T follicular helper cell (primary cell): ENCODE results near the gene CLASP1.

ENCODE experiments used
- DNase-seq: peaks from one replicate; pipeline ENCODE4 v3.0.0-alpha.2; 2020; ENCODE audit warnings: low read depth

Gene CLASP1

DNA sequence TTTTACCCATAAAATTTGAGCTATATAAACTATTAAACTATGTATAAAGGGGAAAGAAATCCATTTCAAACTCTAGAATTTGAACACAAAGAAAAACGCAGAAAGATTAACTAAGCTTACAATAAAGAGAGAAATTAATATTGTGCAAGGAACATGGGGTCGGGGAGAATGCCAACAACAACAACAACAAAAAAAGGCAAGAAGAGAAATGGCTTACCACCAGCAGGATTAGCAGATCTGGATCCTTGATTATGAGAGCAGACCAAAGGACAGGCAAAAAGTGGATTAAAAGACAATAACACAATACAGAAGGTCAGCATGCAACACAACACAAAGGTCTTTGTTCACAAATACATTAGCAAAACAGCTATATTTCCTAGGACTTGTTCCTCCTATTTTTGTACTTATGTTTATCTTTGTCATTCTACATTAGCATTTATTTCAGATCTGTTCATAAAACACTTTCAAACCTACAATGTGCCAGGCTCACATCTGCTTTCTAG lies 222.0 kb downstream of the CLASP1 start:
- no peak for DNase-seq

DNA sequence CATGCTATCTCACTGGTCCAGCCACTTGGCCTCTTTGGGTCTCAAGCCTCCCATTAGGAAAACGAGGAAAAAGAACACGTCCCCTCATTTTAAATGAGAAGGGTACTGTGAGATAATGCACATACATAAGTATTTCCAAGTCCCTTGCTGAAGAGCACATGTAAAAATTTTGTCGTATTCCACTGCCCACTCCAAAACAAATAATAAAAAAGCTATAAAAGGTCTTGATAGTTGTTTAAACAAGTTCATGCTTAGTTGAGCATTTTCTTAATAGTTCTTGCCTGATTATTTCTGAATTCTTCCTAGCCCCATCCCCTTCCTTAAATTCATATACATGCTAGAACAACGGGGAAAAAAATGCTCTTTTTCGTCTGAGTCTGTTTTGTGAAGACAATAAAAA lies 228.8 kb downstream of the CLASP1 start:
- no peak for DNase-seq

DNA sequence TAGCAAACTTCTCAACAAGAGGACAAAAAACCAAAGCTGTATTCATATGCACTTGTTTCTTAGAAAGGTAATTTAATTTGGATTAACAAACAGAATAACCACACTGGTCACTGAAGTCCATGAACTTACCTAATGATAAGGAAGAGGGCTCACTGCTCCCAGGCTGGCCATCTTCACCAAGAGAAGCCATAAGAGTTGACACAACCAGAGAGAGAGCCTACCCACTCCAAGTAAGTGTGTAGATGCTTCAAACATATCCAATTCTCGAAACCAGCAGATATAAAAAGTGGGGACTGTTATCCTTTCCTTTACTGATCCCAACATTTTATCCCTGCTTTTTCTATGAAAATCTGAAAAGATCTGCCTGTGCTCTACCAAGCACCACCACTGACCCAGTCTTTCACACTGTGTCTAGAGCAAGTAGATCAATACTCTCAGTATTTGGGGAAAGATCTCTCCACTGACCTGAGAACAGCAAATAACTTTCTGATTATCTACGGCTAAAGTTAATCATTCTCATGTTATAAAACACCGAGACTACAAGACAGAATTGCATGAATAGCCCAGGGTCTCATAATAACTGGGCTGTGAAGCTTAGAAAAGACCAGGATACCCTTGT lies 230.1 kb downstream of the CLASP1 start:
- no peak for DNase-seq

DNA sequence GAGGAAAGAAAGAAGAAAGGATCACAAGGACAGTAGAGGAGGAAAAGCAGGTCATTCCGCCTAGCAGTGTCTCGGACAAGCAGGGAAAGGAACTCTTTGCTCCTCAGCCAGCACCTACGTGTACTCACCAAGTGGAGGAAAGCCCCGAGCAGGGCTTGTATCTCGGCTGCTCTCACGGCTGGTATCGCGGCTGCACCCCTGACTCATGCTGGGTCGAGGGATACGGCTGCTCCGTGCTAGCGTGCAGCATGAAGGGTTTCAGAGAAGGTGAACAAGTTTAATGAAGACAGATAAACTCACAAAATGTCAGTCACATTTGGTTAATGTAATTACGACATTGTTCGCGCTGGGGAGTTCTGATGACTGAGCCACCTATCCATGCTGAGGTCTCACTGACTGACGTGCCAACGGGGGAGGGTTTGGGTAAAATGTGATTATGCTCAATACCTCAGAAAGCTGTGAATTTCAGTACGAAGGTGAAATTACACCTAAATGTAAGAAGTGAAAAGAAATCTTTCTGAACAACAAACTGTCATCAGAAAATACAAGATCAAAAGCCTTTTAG lies 230.7 kb downstream of the CLASP1 start:
- DNase-seq = no peak

DNA sequence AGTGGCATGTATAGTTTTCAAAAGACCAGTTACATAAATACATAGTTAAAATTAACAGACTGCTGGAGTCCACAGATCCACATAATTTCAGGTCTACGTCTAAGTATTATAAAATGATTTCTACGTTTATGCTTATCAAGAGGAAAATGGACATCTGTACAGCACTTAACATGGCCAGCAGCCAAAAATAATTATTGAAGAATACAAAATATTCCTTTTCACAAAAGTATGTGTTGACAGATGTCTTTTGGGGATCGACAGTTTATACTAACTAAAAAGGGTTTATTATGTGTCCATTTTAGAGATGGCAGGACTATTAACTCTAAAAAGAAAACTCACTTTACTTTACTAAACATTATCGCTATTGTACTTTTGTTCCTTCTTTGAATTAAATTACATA lies 231.4 kb downstream of the CLASP1 start:
- no peak for DNase-seq

DNA sequence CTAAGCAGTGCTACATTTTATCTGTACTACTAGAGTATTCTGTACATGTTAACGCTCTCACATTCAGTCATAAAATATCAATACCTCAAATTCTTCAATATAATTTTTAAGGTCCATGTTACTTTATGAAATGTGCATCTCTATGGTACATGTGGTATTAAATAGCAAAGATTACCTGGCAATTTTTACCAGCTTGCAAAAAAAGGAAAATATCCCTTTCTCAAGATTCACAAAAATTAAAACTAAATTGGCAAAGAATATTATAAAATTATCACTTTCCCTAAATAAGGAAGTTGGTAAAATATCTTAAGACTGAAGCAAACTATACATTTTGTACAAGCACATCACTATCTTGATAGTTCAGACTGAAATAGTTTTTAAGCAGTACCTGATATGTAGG lies 233.5 kb downstream of the CLASP1 start:
- no peak for DNase-seq

DNA sequence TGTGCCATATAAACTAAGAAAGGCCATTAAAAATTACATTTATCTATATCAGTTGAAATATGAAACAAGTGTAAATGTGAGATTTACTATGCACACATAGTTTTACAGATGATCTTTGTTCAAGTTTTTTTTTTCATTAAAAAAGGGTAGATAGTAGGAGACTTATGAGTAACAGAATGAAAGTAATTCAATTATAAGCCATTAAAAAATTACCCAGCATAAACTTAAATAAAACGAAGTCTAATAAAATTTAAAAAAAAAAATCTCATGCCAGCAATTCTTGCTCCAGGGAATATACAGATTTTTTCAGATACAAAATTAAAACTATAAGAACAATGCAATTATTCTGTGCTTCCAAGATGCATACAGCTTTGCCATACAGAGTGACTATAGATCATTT lies 236.9 kb downstream of the CLASP1 start:
- no peak for DNase-seq

DNA sequence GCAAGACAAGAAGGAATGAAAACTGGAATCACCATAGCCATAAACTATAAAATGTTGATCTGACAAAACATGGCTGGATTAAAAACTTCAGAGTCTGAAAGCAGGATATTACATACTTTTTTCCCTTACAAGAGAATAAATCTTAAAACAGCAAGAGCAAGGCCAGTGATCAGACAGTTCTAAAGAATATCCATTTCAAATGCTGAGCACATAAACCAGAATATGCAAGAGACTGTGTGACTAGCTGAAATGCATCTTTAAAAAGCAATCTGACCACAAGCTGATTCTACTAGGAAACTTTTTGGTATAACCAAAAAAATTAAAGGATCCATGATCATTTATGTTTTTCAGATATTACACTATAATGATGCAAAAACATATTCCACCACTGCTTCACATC lies 239.3 kb downstream of the CLASP1 start:
- no peak for DNase-seq

DNA sequence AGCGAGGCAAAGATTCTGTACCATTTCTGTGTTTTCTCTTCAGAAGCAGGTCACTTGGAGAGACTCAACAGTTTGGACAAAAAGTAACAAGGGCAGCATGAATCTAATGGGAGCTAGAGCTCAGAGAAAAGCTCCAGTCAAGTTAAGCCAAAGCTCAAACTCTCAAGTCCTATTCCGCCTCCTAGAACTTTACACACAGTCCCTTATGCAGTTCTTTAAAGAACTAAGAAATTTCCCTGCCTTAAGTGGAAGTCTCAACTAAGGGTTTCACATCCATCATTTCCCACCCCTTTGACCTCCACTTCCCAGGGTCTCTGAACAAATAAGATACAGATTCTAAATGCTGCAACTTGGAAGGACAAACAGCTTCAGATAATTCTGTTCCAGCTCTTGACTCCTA lies 239.9 kb downstream of the CLASP1 start:
- DNase-seq = no peak

DNA sequence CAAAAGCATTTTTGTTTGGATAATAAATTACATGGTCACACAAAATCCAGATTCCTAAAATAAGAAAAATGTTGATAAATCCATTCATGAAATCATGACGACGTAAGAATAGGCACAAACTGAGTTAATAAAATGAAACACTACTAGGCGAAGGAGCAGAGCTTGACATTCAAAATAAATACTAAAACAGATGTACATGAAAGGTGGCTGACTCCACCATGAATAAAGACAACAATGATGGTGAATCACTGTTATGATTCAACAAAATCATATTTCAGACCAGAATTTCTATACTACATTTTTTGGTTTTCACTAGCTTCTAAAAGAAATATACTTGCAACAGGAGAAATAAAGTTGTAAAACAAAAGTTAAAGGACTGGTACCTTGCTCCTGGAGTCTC lies 240.6 kb downstream of the CLASP1 start:
- no peak for DNase-seq

DNA sequence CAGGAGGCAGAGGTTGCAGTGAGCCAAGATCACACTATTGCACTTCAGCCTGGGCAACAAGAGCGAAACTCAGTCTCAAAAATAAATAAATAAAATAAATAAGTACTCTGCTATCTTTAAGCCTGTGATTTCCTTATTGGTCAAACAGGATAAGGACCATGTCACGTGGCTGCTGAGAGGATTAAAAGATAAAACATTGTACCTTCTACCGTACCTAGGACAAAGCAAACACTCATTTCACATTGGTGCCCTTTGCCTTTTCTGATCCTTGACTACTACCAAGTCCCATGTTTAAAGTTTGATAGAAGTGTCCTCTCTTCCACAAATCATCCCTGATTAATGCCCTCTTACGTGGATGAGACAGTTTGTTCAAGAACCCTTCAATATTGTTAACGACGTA lies 244.0 kb downstream of the CLASP1 start:
- DNase-seq = no peak

DNA sequence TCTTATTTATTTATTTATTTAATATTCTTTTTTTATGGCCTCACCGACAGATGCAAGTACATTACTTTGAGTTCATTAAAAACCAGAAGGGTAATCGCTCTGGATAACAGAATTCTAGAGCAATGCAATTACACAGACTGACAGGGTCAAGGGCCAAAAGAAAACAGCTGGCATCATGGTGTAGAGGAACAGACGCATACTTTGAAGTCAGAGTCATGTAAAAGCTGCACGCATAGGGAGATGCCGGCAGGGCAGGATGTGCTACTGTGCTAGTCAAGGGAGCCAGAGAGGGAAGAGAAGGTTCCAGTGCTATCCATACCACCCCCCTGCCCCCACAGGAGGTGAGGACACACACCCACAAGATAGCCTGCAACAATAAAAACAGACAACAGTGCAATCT lies 249.1 kb downstream of the CLASP1 start:
- no peak for DNase-seq

DNA sequence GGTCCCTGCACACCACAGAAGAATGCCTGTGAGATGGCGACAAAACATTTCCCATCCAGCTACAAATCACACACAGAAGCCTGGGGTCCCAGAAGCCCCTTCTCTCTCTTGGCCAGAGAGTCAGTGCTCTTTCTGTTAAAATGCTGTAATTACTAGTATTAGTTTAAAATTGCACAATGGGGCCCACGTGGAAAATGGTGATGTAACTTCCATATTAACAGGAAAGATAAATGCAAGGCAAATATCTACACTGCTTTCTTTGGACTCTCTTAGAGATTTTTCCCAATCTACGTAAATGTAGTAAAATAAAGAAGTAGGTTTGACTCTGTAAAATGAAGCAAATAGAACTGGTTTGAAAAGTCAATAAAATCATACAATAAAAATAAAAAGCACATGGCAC lies 250.4 kb downstream of the CLASP1 start:
- DNase-seq = no peak

DNA sequence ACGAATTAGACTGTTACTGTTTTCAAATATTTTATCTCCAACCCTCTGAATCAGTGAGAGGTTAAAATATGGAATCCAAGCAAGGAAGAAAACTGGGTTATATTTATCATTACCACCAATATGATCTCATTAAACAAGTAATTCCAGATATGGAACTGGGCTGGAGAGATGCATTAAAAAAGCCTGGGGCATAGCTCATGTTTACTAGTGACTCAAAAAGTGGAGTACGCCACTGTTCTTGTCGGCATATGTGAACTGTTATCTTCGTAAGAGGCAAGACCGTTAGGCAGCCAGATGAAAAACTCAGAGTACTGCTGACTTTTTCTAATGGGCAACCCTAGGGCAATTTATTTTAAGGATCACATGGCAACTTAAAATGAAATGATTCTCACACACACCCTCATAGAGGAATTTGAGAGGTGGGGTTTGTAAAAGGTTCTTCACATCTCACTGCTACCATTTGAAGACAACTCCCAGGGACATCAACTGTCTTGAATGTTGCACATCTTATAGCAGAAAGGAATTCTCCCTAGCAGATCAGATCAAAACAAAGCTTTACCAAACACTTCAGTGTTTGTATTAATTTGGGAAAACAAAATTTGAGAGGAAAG lies 259.1 kb downstream of the CLASP1 start:
- no peak for DNase-seq

DNA sequence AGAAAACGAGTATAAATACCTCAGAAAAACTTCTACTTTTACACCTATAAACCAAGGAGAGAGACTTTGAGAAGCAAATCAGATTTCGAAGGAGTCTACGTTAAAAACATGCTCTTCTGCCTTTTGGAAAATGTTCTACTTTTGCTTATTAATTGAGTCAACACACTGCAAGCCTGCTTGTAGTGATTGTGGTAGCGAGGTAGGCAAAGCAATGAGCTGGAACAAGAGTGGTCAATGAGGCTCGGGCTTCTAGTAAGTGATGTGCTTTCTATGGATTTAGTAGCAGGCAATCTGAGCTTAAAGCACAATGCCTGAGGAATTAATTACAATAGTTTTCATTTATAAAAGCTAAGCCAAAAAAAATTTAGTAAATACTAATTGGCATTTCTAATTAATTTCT lies 260.9 kb downstream of the CLASP1 start:
- DNase-seq = no peak

DNA sequence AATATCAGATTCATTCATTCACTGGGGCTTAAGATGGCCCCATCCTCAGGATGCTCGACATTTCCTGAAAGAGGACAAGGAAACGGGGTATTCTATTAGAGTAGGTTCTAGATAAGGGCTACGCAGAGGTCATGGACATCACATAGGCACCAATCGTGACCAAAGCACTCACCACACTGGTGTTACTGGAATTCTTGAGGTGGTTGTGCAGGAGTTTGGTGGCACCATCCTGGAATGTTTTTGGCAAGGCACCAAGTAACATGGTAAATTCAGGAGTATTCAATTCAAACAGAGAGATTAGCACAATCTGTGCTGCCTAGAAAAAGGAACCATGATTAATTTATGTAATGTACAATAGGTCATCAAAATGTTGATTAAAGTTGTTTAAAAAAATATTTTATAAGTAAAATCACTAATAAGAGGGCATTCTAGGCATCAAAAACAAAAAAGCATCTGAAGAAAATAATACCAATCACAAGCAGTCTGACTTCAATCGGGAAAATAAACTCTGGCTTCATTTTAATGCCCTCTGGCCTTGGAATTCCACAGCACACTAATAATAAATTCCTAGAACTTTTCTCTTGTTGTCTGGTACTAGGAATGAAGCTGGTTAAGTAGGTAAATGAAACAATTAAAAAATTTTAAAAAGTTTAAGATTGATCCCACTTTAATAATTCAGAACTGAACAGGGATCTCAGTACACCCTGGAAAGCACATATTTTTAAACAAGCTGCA lies 261.5 kb downstream of the CLASP1 start:
- no peak for DNase-seq

DNA sequence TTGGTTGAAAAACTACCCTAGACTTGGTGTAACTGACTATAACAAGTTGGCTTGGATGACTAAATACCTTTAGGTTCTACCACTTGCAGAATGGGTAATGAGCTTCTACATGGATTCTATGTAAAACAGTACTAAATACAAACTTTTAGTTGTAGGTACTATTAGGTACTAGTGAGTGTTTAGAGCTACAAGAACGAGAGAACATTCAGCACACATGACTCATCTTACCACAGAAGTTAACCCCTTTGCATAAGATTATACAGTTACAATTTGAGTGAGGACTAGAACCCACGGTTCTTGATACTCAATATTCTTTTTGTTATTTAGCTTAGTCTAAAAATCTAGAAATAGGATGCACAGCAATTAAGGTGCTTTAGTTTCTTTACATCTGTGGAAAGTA lies 262.6 kb downstream of the CLASP1 start:
- no peak for DNase-seq

DNA sequence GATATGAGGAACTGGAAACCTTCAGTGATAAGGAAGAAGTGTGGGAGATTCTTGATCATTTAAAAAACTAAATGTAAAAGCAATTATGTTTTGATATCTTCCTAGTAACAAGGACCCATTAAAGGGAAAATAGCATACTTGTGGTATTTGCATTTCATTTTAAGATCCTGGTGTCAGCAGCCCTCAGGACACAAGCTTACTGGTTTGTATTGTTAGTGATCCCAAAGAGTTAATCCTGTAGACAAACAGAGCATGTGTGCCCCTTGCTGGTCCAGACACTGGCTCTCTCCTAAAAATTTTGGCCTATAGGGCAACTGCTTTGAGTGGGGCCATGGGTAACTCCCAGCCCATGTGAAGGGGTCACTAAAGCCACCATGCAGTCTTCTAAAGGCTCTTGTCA lies 263.2 kb downstream of the CLASP1 start:
- DNase-seq = no peak

DNA sequence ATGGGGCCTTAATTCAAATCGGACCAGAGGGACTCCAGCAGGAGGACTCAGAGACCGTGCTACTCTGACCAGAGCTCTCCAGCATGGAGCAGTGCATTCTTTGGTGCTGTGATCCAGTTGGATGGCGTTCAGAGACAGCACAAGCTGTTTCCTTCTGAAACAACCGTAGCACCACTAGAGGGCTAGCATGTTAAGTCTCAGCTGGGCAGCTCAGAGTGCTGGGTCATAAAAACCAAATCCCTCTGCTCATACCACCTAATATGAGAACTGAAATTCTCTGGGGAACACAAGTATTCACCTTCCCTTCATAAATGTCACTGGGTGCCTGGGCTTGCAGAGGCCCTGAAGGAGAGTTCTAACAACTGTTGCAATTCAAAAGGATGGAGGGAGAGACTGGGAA lies 266.5 kb downstream of the CLASP1 start:
- DNase-seq = no peak

DNA sequence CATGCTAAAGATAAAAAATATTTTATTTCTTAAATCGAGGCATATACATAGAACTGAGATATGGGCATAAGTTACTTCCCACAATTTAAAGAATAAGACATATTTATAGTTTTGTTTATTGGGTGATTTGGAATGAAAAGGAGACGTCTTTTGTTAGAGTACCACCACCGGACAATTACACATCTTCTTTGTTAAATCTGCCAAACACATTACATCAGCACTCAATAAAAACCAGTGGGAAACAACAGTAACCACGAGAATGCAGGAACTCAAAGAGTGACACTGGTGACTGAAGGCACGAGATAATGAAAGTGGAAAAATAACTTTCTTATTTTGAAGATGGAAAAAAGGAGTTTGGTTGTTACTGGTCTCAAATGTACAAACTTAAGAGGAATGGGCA lies 271.6 kb downstream of the CLASP1 start:
- no peak for DNase-seq

DNA sequence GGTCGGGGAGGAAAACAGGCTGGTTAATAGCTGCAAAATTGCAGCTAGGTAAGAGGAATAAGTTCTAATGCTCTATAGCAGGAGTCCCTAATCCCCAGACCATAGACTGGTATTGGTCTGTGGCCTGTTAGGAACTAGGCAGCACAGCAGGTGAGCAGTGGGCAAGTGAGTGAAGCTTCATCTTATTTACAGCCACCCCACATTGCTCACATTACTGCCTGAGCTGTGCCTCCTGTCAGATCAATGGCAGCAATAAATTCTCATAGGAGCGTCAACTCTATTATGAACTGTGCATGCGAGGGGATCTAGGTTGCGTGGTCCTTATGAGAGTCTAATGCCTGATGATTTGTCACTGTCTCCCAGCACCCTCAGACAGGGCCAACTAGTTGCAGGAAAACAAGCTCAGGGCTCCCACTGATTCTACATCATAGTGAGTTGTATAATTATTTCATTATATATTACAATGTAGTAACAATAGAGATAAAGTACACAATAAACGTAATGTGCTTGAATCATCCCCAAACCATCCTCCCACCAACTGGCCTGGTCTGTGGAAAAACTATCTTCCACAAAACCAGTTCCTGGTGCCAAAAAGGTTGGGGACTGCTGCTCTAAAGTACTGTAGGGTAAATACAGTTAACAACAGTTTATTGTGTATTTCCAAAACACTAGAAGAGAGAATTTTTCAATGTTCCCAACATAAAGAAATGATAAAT lies 272.6 kb downstream of the CLASP1 start:
- DNase-seq = no peak

DNA sequence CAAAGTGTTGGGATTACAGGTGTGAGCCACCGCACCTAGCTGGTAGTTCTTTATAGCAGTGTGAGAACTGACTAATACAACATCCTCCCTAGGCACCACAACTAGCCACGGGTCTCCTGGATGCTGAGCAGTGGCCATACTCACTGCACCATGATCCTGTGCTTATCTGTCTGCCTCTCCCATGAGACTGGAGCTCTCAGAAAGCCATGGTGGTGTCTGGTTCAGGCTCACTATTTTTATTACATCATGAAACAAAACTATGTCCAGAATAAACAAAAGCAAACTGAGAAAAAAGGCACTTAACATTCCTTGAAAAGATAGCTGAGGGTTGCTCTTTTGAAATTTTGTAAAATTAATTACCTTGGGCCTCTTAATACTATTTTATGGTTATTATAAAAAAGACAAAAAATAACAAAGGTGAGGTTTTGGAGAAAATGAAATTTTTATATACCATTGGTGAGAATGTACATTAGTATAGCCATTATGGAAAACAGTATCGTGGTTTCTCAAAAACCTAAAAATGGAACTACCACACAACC lies 273.6 kb downstream of the CLASP1 start:
- no peak for DNase-seq
